Measurements from ENCODE around the gene ZFAND6. TPM values are rescaled to one million over a fixed set of nuclear protein-coding genes. Genes with fewer than 3 reads are reported as not detected.

The ZFAND6 gene
- total RNA-seq, 1 experiment from 2014 or later, result 41.4 TPM

- ChIA-PET CTCF (no interaction called here), POLR2A (ENCODE audit: low non-redundant PET) (interaction anchor here (0.6 kb wide), 1 partner anchor 18 kb away, joined by 4 read pairs; no protein-coding TSS in a partner anchor)
- TF ChIP-seq EZH2 (IDR thresholded peaks at IDR 0.05; ENCODE audit: borderline replicate concordance, low read depth, low read length, poor library complexity, severe bottlenecking), result no peak
- TF ChIP-seq, protein P1, sequence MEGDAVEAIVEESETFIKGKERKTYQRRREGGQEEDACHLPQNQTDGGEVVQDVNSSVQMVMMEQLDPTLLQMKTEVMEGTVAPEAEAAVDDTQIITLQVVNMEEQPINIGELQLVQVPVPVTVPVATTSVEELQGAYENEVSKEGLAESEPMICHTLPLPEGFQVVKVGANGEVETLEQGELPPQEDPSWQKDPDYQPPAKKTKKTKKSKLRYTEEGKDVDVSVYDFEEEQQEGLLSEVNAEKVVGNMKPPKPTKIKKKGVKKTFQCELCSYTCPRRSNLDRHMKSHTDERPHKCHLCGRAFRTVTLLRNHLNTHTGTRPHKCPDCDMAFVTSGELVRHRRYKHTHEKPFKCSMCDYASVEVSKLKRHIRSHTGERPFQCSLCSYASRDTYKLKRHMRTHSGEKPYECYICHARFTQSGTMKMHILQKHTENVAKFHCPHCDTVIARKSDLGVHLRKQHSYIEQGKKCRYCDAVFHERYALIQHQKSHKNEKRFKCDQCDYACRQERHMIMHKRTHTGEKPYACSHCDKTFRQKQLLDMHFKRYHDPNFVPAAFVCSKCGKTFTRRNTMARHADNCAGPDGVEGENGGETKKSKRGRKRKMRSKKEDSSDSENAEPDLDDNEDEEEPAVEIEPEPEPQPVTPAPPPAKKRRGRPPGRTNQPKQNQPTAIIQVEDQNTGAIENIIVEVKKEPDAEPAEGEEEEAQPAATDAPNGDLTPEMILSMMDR (conservative IDR thresholded peaks at IDR 0.05; ENCODE audit: low read depth, low read length), result no peak
- H3K9me3 ChIP-seq (ENCODE audit: low read depth, low read length, poor library complexity, severe bottlenecking), result no peaks in the 10 kb centered on the region
- intact Hi-C loops (cut with micrococcal nuclease; ENCODE audit: unreplicated experiment), result loop anchor here (10.0 kb wide), 2 partner anchors 131 to 179 kb away; no protein-coding TSS in a partner anchor
- no peak overlapping the region for H3K27ac ChIP-seq (ENCODE audit: low read depth, low read length, poor library complexity, severe bottlenecking)
- no peak overlapping the region for H3K4me3 ChIP-seq (ENCODE audit: low read depth, low read length, poor library complexity, severe bottlenecking)
- H3K27me3 ChIP-seq (replicated peaks; ENCODE audit: insufficient read depth, low read depth, low read length, poor library complexity), result no peaks in the 10 kb centered on the region
- BruUV-seq (replicated peaks), result no TSS peak
- DNase-seq (ENCODE audit: low spot score), result no peak
- H3K4me1 ChIP-seq (ENCODE audit: insufficient read depth, low read length, poor library complexity, severe bottlenecking), result peaks cover 4% of the 10 kb centered on the region
- H3K36me3 ChIP-seq (ENCODE audit: insufficient read depth, low read length, poor library complexity, severe bottlenecking), result no peaks in the 10 kb centered on the region
Observed at GRCh38 chr15:80055933-80056332, 3.5 kb upstream of the ZFAND6 start.

- H3K27ac ChIP-seq (ENCODE audit: low read depth, low read length, poor library complexity, severe bottlenecking), result no peak overlapping the region
- no TSS peak for BruUV-seq (replicated peaks)
- ChIA-PET POLR2A (ENCODE audit: low non-redundant PET) (no interaction called here), CTCF (no interaction called here)
- intact Hi-C loops (cut with micrococcal nuclease; ENCODE audit: unreplicated experiment), result loop anchor here (10.0 kb wide), 2 partner anchors 133 to 177 kb away; no protein-coding TSS in a partner anchor
- TF ChIP-seq, protein P1 (conservative IDR thresholded peaks at IDR 0.05; ENCODE audit: low read depth, low read length), result no peak
- TF ChIP-seq EZH2 (IDR thresholded peaks at IDR 0.05; ENCODE audit: borderline replicate concordance, low read depth, low read length, poor library complexity, severe bottlenecking), result no peak
- DNase-seq (ENCODE audit: low spot score), result no peak
- H3K4me1 ChIP-seq (ENCODE audit: insufficient read depth, low read length, poor library complexity, severe bottlenecking), result peaks cover 21% of the 10 kb centered on the region
- no peaks in the 10 kb centered on the region for H3K36me3 ChIP-seq (ENCODE audit: insufficient read depth, low read length, poor library complexity, severe bottlenecking)
- H3K4me3 ChIP-seq (ENCODE audit: low read depth, low read length, poor library complexity, severe bottlenecking), result no peak overlapping the region
- no peaks in the 10 kb centered on the region for H3K27me3 ChIP-seq (replicated peaks; ENCODE audit: insufficient read depth, low read depth, low read length, poor library complexity)
- H3K9me3 ChIP-seq (ENCODE audit: low read depth, low read length, poor library complexity, severe bottlenecking), result no peaks in the 10 kb centered on the region
Observed at GRCh38 chr15:80058044-80058443, 1.4 kb upstream of the ZFAND6 start.

- no peaks in the 10 kb centered on the region for H3K9me3 ChIP-seq (ENCODE audit: low read depth, low read length, poor library complexity, severe bottlenecking)
- intact Hi-C loops (cut with micrococcal nuclease; ENCODE audit: unreplicated experiment), result loop anchor here (5.0 to 10.0 kb wide), 3 partner anchors 135 to 1188 kb away; partner anchors contain the start of gene MORF4L1
- DNase-seq (ENCODE audit: low spot score), result peak; percentile 74
- no peaks in the 10 kb centered on the region for H3K36me3 ChIP-seq (ENCODE audit: insufficient read depth, low read length, poor library complexity, severe bottlenecking)
- H3K27me3 ChIP-seq (replicated peaks; ENCODE audit: insufficient read depth, low read depth, low read length, poor library complexity), result no peaks in the 10 kb centered on the region
- TF ChIP-seq, protein P1 (conservative IDR thresholded peaks at IDR 0.05; ENCODE audit: low read depth, low read length), result no peak
- no peak for TF ChIP-seq EZH2 (IDR thresholded peaks at IDR 0.05; ENCODE audit: borderline replicate concordance, low read depth, low read length, poor library complexity, severe bottlenecking)
- H3K27ac ChIP-seq (ENCODE audit: low read depth, low read length, poor library complexity, severe bottlenecking), result peak overlapping the region; percentile 92
- peaks cover 21% of the 10 kb centered on the region for H3K4me1 ChIP-seq (ENCODE audit: insufficient read depth, low read length, poor library complexity, severe bottlenecking)
- peak overlapping the region; percentile 73 for H3K4me3 ChIP-seq (ENCODE audit: low read depth, low read length, poor library complexity, severe bottlenecking)
- CTCF ChIA-PET, result interaction anchor here (1.0 kb wide), 1 partner anchor 12 kb away, joined by 5 read pairs; no protein-coding TSS in a partner anchor
- POLR2A ChIA-PET (ENCODE audit: low non-redundant PET), result no interaction called here
- no TSS peak for BruUV-seq (replicated peaks)
Observed at GRCh38 chr15:80059786-80060355, 395 bp downstream of the ZFAND6 start.

Measured in A673 (cell line).